Smooth muscle cell (in vitro differentiated cells): Measurements from ENCODE around the gene LRRC10. TPM values are rescaled to one million over a fixed set of nuclear protein-coding genes. Genes with fewer than 3 reads are reported as not detected.

Source experiments
- DNase-seq: peaks from one replicate; lab custom pipeline; 2025; ENCODE audit not compliant: unreplicated experiment; lab: John Stamatoyannopoulos, UW
- H2AFZ ChIP-seq: fragments of 200-600 bp; sonication (generic); 2 replicates; pipeline ENCODE4 v1.6.0; 2016; ENCODE audit warnings: antibody characterized with exemption, low read depth, mild to moderate bottlenecking
- H3F3A ChIP-seq: fragments of 200-600 bp; sonication (generic); 2 replicates; pipeline ENCODE4 v1.6.0; 2017; ENCODE audit warnings: antibody characterized with exemption, low read depth
- H3K27ac ChIP-seq: fragments of 200-600 bp; sonication (generic); 2 replicates; pipeline ENCODE4 v1.5.1; 2016; ENCODE audit warnings: low read depth, mild to moderate bottlenecking
- H3K27me3 ChIP-seq: fragments of 200-600 bp; sonication (generic); 2 replicates; pipeline ENCODE4 v1.6.1; 2016; ENCODE audit warnings: low read depth, mild to moderate bottlenecking
- H3K36me3 ChIP-seq: fragments of 200-600 bp; sonication (generic); 2 replicates; pipeline ENCODE4 v1.5.1; 2016; ENCODE audit warnings: low read depth
- H3K4me1 ChIP-seq: fragments of 200-600 bp; sonication (generic); 2 replicates; pipeline ENCODE4 v1.5.1; 2016; ENCODE audit warnings: low read depth
- H3K4me2 ChIP-seq: fragments of 200-600 bp; sonication (generic); 2 replicates; pipeline ENCODE4 v1.6.0; 2016; ENCODE audit warnings: mild to moderate bottlenecking
- H3K4me3 ChIP-seq: fragments of 200-600 bp; sonication (generic); 2 replicates; pipeline ENCODE4 v1.5.1; 2016; ENCODE audit warnings: mild to moderate bottlenecking
- H3K79me2 ChIP-seq: fragments of 200-600 bp; sonication (generic); 2 replicates; pipeline ENCODE4 v1.6.0; 2016; ENCODE audit warnings: low read depth, mild to moderate bottlenecking
- H3K9ac ChIP-seq: fragments of 200-600 bp; sonication (generic); 2 replicates; pipeline ENCODE4 v1.6.0; 2016; ENCODE audit warnings: low read depth
- H3K9me3 ChIP-seq: fragments of 200-600 bp; sonication (generic); replicated peaks from 2 replicates; pipeline ENCODE4 v1.5.1; 2016; ENCODE audit warnings: low read depth
- H4K20me1 ChIP-seq: fragments of 200-600 bp; sonication (generic); 2 replicates; pipeline ENCODE4 v1.6.0; 2016; ENCODE audit warnings: low read depth
- CTCF ChIP-seq: fragments of 200-600 bp; sonication (generic); IDR thresholded peaks from 2 replicates; pipeline ENCODE4 v1.5.1; 2017; ENCODE audit warnings: borderline replicate concordance, mild to moderate bottlenecking, antibody characterized with exemption; ENCODE audit not compliant: insufficient read depth, poor library complexity, severe bottlenecking
- WGBS: methylation state at CpG from one replicate; pipeline ENCODE4 v1.1.7; 2016; ENCODE audit warnings: low lambda C conversion rate; 5-methylcytosine and 5-hydroxymethylcytosine counted together
- polyA plus RNA-seq: library from polyadenylated mRNA; unstranded; fragments of >200 nt; fragmentation: Nextera tagmentation; extraction: Ambion mirVana; gene quantifications from 2 replicates; pipeline ENCODE4 v1.2.1, GENCODE V29; 2016
- total RNA-seq: library from RNA; depleted of rRNA; stranded (reverse); fragments of >200 nt; gene quantifications from 2 replicates; pipeline ENCODE4 v1.2.3, GENCODE V29; 2014

LRRC10 gene
- total and polyA plus RNA-seq, 2 experiments from 2014 or later, result not detected

DNA sequence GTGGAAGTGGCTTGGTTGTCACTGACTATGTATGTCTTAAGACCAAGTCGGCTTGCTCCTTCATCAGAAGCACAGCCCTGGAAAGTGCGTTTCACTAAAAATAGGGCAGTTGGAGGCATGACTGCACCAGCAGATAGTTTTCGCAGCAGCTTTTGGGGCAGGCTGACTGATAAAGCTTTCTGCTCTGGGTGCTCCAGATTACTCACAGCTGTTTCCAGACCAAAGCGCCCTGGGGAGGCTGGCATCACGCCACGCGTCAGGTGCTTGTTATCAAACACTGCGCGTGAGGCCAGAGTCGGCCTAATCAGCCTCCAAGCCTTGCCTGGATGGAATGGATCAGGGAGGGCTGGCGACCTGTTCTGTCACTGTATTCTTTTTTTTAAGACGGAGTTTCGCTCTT is 13.3 kb upstream of the LRRC10 start:
- no peak overlapping the region for H2AFZ ChIP-seq
- no peaks in the 10 kb centered on the region for H3K27me3 ChIP-seq
- no peak overlapping the region for H3K9ac ChIP-seq
- H3K36me3 ChIP-seq, result no peaks in the 10 kb centered on the region
- H3K4me1 ChIP-seq, result no peaks in the 10 kb centered on the region
- H3K79me2 ChIP-seq, result no peaks in the 10 kb centered on the region
- no peak overlapping the region for H3K4me3 ChIP-seq
- H3F3A ChIP-seq, result no peaks in the 10 kb centered on the region
- no peaks in the 10 kb centered on the region for H3K9me3 ChIP-seq
- no peaks in the 10 kb centered on the region for H4K20me1 ChIP-seq
- 89% methylated on average over 13 of the region's 13 CpGs for WGBS
- H3K4me2 ChIP-seq, result no peak overlapping the region
- no peak overlapping the region for H3K27ac ChIP-seq
- no peak for TF ChIP-seq CTCF
- DNase-seq, result no peak

- Histone ChIP-seq H3F3A (no peaks in the 10 kb centered on the region), H3K36me3 (no peaks in the 10 kb centered on the region), H3K27ac (no peak overlapping the region), H4K20me1 (no peaks in the 10 kb centered on the region), H3K4me3 (no peak overlapping the region), H3K4me2 (no peak overlapping the region), H3K9me3 (no peaks in the 10 kb centered on the region), H3K79me2 (no peaks in the 10 kb centered on the region), H3K27me3 (no peaks in the 10 kb centered on the region), H2AFZ (no peak overlapping the region), H3K4me1 (no peaks in the 10 kb centered on the region), H3K9ac (no peak overlapping the region)
- DNase-seq, result no peak
- WGBS, result 87% methylated on average over 2 of the region's 2 CpGs
- no peak for TF ChIP-seq CTCF
Measured at GRCh38 chr12:69621551-69621950, 10.8 kb upstream of the LRRC10 start.

GRCh38 chr12:69620921-69621320 is 10.2 kb upstream of the LRRC10 start:
- H2AFZ ChIP-seq, result no peak overlapping the region
- no peaks in the 10 kb centered on the region for H3K27me3 ChIP-seq
- H4K20me1 ChIP-seq, result no peaks in the 10 kb centered on the region
- H3K79me2 ChIP-seq, result no peaks in the 10 kb centered on the region
- H3K27ac ChIP-seq, result no peak overlapping the region
- H3K4me2 ChIP-seq, result no peak overlapping the region
- DNase-seq, result no peak
- no peak overlapping the region for H3K9ac ChIP-seq
- no peaks in the 10 kb centered on the region for H3K36me3 ChIP-seq
- TF ChIP-seq CTCF, result no peak
- no peak overlapping the region for H3K4me3 ChIP-seq
- 87% methylated on average over 2 of the region's 2 CpGs for WGBS
- no peaks in the 10 kb centered on the region for H3K4me1 ChIP-seq
- no peaks in the 10 kb centered on the region for H3K9me3 ChIP-seq
- no peaks in the 10 kb centered on the region for H3F3A ChIP-seq

- Histone ChIP-seq H3K36me3 (no peaks in the 10 kb centered on the region), H3K9me3 (no peaks in the 10 kb centered on the region), H4K20me1 (no peaks in the 10 kb centered on the region), H3K79me2 (no peaks in the 10 kb centered on the region), H3K4me1 (no peaks in the 10 kb centered on the region), H3K4me3 (no peak overlapping the region), H2AFZ (no peak overlapping the region), H3K27me3 (no peaks in the 10 kb centered on the region), H3K27ac (no peak overlapping the region), H3K4me2 (no peak overlapping the region), H3K9ac (no peak overlapping the region), H3F3A (no peaks in the 10 kb centered on the region)
- 94% methylated on average over 4 of the region's 4 CpGs for WGBS
- no peak for DNase-seq
- TF ChIP-seq CTCF, result no peak
Measured at GRCh38 chr12:69620077-69620476, 9.4 kb upstream of the LRRC10 start.
